Activated naive CD8-positive, alpha-beta T cell (primary cell): ENCODE results near the gene CPB1.

ENCODE experiments used
- H3K27ac Mint-ChIP-seq: one replicate; pipeline ENCODE4 v1.8.0; 2021; ENCODE audit warnings: mixed read lengths
- H3K27me3 Mint-ChIP-seq: one replicate; pipeline ENCODE4 v1.8.0; 2021; ENCODE audit warnings: mixed read lengths
- H3K36me3 Mint-ChIP-seq: one replicate; pipeline ENCODE4 v1.8.0; 2021; ENCODE audit warnings: mixed read lengths
- H3K4me1 Mint-ChIP-seq: one replicate; pipeline ENCODE4 v1.8.0; 2021; ENCODE audit warnings: low read depth, mixed read lengths
- H3K4me3 Mint-ChIP-seq: one replicate; pipeline ENCODE4 v1.8.0; 2021; ENCODE audit warnings: mild to moderate bottlenecking, mixed read lengths
- H3K9me3 Mint-ChIP-seq: one replicate; pipeline ENCODE4 v1.8.0; 2021; ENCODE audit warnings: low read depth, mixed read lengths

Gene CPB1

GRCh38 chr3:148816427-148816826, 11.2 kb upstream of the CPB1 start:
- no peak overlapping the region for H3K27ac Mint-ChIP-seq
- peaks cover 7% of the 10 kb centered on the region for H3K27me3 Mint-ChIP-seq
- H3K36me3 Mint-ChIP-seq, result no peaks in the 10 kb centered on the region

GRCh38 chr3:148816981-148817525, 10.6 kb upstream of the CPB1 start:
- no peaks in the 10 kb centered on the region for H3K36me3 Mint-ChIP-seq
- H3K4me1 Mint-ChIP-seq, result no peaks in the 10 kb centered on the region
- H3K27ac Mint-ChIP-seq, result no peak overlapping the region
- H3K4me3 Mint-ChIP-seq, result no peak overlapping the region
- H3K27me3 Mint-ChIP-seq, result peaks cover 7% of the 10 kb centered on the region
- H3K9me3 Mint-ChIP-seq, result no peaks in the 10 kb centered on the region

More at GRCh38 chr3:148816427-148816826, 11.2 kb upstream of the CPB1 start:
- Mint-ChIP-seq H3K9me3 (no peaks in the 10 kb centered on the region), H3K4me3 (no peak overlapping the region), H3K4me1 (no peaks in the 10 kb centered on the region)

DNA sequence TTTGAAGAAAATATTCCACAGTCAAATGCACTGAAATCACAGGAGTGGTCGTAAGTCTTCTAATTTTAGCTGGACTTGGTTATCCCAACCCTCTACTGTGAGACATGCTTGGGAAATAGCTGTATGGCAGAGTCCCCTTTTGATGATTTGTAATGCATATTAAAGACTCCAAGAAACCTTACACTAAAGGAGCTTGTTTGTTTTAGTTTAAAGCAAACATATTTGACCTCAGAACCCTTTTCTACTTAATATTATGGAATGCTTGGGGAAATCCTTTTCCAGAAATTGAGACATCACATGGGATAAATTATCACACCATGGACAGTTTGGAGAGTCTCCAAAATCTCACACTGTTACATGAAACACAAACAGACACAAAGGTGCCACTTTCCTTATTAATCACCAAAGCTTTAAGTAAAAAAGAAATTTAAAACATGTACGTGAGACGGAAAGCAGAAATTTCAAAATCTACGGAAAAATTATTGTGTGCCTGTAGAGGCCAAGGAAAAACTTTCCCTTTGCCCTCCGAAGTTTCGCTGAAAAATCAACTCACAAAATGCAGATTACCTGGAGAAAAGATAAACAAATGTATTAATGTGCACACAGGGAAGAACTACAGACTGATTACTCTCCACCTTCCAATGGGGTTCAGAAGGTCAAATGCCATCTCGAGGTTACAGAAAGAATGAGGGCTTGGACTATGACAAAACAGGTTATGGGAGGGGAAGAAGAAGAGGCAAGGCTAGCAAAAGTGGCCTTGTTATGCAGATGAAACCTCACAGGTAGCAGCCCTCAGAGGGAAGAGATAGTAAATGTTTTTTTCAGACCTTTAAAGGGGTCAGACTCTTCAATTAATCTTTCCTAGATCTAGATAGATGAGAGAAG, 7.0 kb upstream of the CPB1 start:
- peaks cover 2% of the 10 kb centered on the region for H3K27me3 Mint-ChIP-seq
- no peak overlapping the region for H3K4me3 Mint-ChIP-seq
- H3K4me1 Mint-ChIP-seq, result no peaks in the 10 kb centered on the region
- no peaks in the 10 kb centered on the region for H3K9me3 Mint-ChIP-seq
- H3K36me3 Mint-ChIP-seq, result no peaks in the 10 kb centered on the region
- H3K27ac Mint-ChIP-seq, result no peak overlapping the region

DNA sequence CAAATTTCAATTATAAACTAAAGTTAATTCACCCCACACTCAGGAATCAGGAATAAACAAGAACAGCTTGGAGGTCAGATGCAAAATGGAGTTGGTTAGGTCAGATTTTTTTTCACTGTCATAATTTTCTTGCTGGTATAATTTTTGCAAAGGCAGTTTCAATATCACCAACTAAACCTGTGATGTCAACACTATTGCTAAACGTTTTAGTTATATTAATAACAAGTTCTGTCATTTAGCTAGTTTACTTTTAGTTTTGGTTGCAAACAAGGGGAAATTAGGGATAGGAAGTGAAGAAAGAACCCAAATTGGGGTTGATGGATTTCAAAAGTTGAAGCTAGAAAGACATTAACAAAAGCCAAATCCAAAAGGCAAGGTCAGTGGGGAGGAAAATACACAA, 4.6 kb upstream of the CPB1 start:
- Mint-ChIP-seq H3K4me3 (no peak overlapping the region), H3K36me3 (no peaks in the 10 kb centered on the region), H3K9me3 (no peaks in the 10 kb centered on the region), H3K27me3 (peaks cover 2% of the 10 kb centered on the region), H3K27ac (no peak overlapping the region), H3K4me1 (no peaks in the 10 kb centered on the region)

GRCh38 chr3:148825476-148825875, 2.1 kb upstream of the CPB1 start:
- Mint-ChIP-seq H3K27me3 (no peaks in the 10 kb centered on the region), H3K9me3 (no peaks in the 10 kb centered on the region), H3K27ac (no peak overlapping the region), H3K36me3 (no peaks in the 10 kb centered on the region), H3K4me3 (no peak overlapping the region), H3K4me1 (no peaks in the 10 kb centered on the region)

DNA sequence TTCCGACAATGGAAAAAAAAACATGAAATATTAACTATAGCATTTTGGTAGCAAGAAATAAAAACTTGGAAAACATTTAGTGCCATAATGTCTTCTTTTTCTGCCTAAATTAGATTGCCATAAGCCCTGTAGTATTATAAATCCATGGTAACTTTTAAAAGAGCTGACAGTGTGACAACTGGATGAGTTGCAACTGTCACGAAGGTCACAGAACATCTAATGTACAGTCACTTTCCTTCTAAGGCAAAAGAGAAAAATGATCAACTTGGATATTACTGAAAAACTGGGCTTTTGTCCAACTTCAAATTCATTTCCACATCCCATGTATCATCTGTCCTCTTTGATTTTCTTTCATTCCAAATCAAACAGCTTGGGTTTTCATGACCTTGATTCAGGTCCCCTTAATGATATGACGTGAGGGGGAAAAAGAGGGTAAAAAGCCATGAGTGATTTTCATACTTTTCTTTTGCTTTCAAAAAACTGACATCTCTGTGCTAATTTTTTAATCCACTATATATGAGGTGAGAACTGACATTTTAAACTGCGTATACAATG, 602 bp downstream of the CPB1 start:
- Mint-ChIP-seq H3K4me3 (no peak overlapping the region), H3K4me1 (no peaks in the 10 kb centered on the region), H3K27ac (no peak overlapping the region), H3K36me3 (no peaks in the 10 kb centered on the region), H3K27me3 (no peaks in the 10 kb centered on the region), H3K9me3 (no peaks in the 10 kb centered on the region)

GRCh38 chr3:148829926-148830325, 2.3 kb downstream of the CPB1 start:
- Mint-ChIP-seq H3K4me1 (no peaks in the 10 kb centered on the region), H3K4me3 (no peak overlapping the region), H3K36me3 (no peaks in the 10 kb centered on the region), H3K27ac (no peak overlapping the region), H3K9me3 (no peaks in the 10 kb centered on the region), H3K27me3 (no peaks in the 10 kb centered on the region)

- no peaks in the 10 kb centered on the region for H3K4me1 Mint-ChIP-seq
Observed at GRCh38 chr3:148833223-148833622, 5.6 kb downstream of the CPB1 start.

DNA sequence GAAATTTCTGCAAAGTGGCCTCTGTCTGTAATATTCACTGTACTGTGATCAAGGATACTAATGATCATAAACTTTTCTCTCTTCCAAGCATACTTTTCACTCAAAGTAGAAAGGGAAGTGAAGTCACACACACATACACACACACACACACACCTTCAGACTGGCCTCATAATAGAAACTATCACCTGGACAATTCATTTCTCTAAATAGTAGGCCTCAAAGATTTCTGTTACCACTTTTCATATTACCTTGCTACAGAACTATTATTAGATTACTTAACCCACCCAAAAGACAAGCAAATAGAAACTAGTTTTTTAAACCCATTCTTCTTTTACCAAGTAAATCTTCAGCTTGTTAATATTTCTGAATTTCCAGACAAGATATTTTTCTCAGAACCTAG, 12.2 kb downstream of the CPB1 start:
- Mint-ChIP-seq H3K36me3 (no peaks in the 10 kb centered on the region), H3K4me3 (no peak overlapping the region), H3K27ac (no peak overlapping the region), H3K9me3 (no peaks in the 10 kb centered on the region), H3K4me1 (no peaks in the 10 kb centered on the region), H3K27me3 (peaks cover 2% of the 10 kb centered on the region)

More at GRCh38 chr3:148833223-148833622, 5.6 kb downstream of the CPB1 start:
- no peak overlapping the region for H3K27ac Mint-ChIP-seq
- H3K9me3 Mint-ChIP-seq, result no peaks in the 10 kb centered on the region
- H3K4me3 Mint-ChIP-seq, result no peak overlapping the region
- no peaks in the 10 kb centered on the region for H3K36me3 Mint-ChIP-seq
- no peaks in the 10 kb centered on the region for H3K27me3 Mint-ChIP-seq

DNA sequence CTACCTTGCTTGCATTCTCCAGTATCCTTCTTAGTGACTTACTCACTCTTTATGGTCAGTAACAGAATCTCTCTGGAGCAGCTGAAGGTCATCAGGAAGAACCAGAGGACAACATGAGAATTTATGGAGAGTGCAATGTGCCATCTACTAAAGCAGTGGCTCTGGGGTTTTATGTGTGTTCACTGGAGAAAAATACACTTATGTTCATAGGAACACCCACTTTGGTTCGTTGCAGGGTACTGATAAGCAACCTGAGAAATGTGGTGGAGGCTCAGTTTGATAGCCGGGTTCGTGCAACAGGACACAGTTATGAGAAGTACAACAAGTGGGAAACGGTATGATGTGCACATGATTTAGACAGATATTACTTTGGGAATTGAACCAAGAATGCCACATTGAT, 12.8 kb downstream of the CPB1 start:
- H3K27me3 Mint-ChIP-seq, result peaks cover 2% of the 10 kb centered on the region

DNA sequence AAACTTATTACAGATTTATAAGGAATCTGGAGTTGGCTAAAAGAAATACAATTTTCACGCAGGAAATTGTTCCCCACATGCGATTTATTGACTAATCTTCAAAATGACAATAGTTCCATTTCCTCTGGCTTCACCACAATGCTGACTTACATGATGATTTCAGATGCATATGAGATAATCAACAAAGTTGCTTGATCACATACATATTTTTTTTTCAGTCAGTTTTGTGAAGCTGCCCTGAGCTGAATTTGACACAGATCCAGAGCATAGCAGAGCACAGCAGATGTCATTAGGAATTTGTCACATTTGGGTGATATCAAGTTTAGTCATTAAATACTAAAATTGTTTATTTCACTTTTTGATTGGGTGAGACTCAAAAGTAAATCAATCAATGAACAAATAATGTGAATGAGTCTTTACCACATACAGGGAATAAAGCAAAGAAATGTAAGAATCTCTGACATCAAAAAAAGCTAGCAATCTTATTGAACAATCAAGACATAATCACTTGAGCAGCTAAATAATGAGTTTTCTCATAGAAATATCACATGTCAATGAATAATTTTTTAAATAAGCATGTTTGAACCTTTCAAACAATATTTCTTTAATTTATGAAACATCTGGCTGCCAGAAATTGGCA, 18.3 kb downstream of the CPB1 start:
- no peak overlapping the region for H3K4me3 Mint-ChIP-seq
- H3K36me3 Mint-ChIP-seq, result no peaks in the 10 kb centered on the region
- H3K27ac Mint-ChIP-seq, result no peak overlapping the region
- no peaks in the 10 kb centered on the region for H3K9me3 Mint-ChIP-seq
- H3K4me1 Mint-ChIP-seq, result no peaks in the 10 kb centered on the region
- H3K27me3 Mint-ChIP-seq, result peaks cover 5% of the 10 kb centered on the region

More for the DNA sequence above, 12.8 kb downstream of the CPB1 start:
- Mint-ChIP-seq H3K27ac (no peak overlapping the region), H3K4me1 (no peaks in the 10 kb centered on the region), H3K9me3 (no peaks in the 10 kb centered on the region), H3K4me3 (no peak overlapping the region), H3K36me3 (no peaks in the 10 kb centered on the region)

DNA sequence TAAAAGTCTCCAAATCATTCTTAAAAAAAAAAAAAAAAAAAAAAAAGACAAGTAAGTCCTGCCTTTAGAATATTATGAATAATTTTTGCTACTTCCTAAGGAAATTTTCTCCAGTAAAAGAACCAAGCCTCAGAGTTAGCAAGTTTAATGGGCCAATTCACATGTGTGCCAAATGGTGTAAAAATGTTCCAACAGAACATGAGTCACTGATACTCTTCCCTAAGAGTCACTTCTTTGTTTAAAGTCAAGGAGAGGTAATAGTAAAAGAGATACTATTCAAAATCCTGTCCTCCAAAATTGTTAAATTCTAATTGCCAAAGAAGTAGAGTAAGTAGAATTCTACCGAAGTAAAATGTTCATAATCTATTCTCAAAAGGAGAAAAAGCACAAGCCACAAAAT, 19.7 kb downstream of the CPB1 start:
- no peaks in the 10 kb centered on the region for H3K36me3 Mint-ChIP-seq
- H3K27ac Mint-ChIP-seq, result no peak overlapping the region
- H3K4me1 Mint-ChIP-seq, result no peaks in the 10 kb centered on the region
- H3K9me3 Mint-ChIP-seq, result no peaks in the 10 kb centered on the region
- no peak overlapping the region for H3K4me3 Mint-ChIP-seq
- H3K27me3 Mint-ChIP-seq, result peaks cover 3% of the 10 kb centered on the region

DNA sequence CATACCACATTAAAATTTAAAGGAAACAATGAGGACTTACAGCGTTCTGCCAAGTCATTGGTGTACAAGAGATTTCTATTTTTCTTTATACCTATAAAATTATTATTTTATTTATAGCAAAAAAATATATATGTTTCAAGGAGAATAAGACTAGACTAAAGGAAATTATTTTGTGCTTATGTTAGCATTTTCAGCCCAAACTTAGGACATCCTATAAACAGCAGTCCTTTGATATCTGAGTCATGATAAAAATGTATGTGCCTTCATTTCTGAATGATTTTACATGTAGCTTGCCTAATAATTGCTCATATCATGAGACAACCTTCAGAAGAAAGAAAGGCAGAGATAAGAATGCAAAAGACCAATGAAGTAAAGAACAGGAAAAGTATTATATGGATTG, 20.8 kb downstream of the CPB1 start:
- Mint-ChIP-seq H3K4me3 (no peak overlapping the region), H3K4me1 (no peaks in the 10 kb centered on the region), H3K27me3 (peaks cover 3% of the 10 kb centered on the region), H3K36me3 (no peaks in the 10 kb centered on the region), H3K27ac (no peak overlapping the region), H3K9me3 (no peaks in the 10 kb centered on the region)

- H3K36me3 Mint-ChIP-seq, result no peaks in the 10 kb centered on the region
Observed at GRCh38 chr3:148852271-148852992, 24.8 kb downstream of the CPB1 start.

DNA sequence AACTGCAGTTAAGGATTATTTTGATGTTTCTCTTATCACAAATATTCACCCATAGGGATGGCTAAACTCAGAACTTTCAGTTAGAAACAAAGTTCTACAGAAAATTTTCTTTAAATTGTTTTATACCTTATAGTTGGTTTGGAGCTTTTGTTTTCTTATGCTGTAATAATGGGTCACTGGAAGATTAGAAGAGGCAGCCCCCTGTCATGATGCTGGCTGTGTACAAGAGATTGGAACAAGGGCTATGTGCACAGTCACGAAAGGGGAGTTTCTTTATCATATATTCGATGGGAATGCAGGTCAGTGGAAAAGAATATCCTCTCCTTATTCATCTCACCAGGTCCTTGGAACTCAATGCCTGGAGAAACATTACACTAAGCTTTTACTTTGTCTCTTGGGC, 25.5 kb downstream of the CPB1 start:
- Mint-ChIP-seq H3K4me1 (no peaks in the 10 kb centered on the region), H3K27ac (no peak overlapping the region), H3K9me3 (no peaks in the 10 kb centered on the region), H3K27me3 (no peaks in the 10 kb centered on the region), H3K4me3 (no peak overlapping the region), H3K36me3 (no peaks in the 10 kb centered on the region)

More at GRCh38 chr3:148852271-148852992, 24.8 kb downstream of the CPB1 start:
- Mint-ChIP-seq H3K4me1 (no peaks in the 10 kb centered on the region), H3K27me3 (no peaks in the 10 kb centered on the region), H3K9me3 (no peaks in the 10 kb centered on the region), H3K4me3 (no peak overlapping the region), H3K27ac (no peak overlapping the region)
